DMS153 treated with DMSO at 0.1 percent for 48 hours (cell line): ENCODE results near the gene PPFIA3.

Experiments
- DNase-seq: peaks from one replicate; lab custom pipeline; 2025; ENCODE audit not compliant: unreplicated experiment; lab: John Stamatoyannopoulos, UW

Gene PPFIA3

DNA sequence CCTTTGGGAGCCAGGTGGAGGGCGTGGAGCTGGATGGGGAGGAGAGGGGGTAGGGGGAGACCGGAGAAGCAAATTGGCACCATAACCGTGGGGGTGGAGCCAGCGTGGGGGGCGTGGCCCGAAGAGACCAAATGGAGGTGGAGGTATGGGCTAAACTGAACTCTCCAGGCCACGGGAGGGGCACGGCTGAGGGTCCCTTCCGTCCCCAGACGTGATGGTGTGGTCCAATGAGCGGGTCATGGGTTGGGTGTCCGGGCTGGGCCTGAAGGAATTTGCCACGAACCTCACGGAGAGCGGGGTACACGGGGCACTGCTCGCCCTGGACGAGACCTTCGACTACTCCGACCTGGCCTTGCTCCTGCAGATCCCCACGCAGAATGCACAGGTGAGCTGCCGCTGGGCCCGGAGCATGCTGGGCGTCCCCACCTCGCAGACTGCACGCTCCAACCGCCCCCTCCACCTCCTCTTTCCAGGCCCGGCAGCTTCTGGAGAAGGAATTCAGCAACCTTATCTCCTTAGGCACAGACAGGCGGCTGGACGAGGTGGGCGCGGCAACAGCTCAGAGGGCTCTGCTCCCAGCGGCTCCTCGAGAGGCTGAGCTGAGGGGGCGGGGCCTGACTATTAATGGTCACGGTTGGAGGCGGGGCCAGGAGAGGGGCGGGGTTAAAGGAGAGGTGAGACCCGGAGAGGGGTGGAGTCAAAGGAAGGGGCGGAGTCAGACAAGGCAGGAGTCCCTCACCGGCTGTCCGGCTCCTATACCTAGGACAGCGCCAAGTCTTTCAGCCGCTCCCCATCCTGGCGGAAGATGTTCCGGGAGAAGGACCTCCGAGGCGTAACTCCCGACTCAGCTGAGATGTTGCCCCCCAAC lies 29.7 kb downstream of the PPFIA3 start:
- DNase-seq, result peak; percentile 91

DNA sequence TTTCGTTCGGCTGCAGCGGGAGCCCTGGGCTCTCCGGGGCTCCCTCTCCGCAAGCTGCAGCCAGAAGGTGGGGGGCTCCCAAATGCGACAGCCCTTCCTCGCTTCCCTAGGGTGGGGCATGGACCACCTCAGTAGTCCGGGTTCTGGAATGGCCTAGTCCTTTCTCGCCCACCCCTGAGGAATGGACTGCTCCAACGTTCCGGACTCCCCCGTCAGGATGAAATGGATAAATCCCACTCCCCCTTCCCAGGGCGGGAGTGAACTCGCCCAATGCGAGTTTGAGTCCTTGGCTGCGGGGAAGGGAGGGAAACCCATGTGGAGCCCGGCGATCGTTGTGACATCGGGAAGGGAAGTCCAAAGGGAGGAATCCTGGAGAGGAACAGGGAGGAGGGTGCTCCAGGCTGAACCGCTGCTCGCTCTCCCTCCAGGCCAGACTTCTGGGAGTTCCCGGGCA lies 30.3 kb downstream of the PPFIA3 start:
- peak; percentile 42 for DNase-seq

DNA sequence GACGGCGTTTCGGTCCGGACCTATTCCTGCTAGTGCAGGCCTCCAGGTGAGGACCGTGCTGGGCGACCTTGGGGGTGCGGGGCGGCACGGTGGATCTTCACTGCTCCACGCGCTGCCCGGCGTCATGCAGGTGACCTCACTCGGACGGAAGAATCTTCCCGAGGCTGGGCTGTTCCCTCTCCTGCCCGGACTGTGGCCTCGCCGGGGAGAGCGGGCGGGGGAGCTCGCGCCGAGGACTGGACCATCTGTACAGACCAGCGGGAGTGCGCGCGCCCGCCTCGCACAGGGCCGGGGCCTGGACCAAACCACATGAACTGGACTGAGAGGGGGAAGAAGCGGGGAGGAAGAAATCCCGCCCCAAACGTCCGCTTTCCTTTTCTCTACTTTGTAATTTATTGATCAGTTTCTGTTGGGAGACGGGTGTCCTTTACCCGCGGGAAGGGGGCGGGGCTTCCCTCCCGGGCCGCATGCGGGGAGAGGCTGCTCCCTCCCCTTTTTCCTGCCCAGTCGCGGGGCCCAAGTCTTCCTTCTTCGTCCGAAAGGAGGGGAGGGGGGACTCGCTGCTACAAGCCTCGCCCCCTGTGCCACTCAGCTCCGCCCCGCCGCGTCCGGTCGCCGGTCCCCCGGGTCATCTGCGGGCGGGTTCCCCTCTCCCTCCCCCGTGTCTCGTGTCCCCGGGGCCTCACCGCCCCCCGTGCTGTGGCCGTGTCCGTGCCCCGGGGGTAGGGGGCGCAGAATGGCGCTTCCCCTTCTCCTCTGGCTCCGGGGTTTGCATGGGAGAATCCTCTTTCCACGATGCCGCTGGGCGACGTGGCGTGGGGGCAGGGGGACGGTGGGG lies 31.0 kb downstream of the PPFIA3 start:
- DNase-seq, result peak; percentile 71

DNA sequence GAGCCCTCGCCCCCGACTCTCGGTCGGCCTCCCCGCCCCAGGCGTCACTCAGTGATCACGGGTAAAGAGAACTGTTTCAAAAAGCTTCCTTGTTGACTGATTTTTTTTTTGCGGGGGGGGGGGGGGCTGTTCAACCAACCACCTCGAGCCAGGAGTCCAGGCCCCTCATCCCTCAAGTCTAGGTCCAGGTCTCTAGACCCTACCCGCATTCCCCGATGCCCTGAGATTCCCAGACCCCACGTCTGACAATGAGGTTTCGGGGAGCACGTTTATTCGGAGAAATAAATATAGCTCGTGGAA lies 31.6 kb downstream of the PPFIA3 start:
- no peak for DNase-seq

DNA sequence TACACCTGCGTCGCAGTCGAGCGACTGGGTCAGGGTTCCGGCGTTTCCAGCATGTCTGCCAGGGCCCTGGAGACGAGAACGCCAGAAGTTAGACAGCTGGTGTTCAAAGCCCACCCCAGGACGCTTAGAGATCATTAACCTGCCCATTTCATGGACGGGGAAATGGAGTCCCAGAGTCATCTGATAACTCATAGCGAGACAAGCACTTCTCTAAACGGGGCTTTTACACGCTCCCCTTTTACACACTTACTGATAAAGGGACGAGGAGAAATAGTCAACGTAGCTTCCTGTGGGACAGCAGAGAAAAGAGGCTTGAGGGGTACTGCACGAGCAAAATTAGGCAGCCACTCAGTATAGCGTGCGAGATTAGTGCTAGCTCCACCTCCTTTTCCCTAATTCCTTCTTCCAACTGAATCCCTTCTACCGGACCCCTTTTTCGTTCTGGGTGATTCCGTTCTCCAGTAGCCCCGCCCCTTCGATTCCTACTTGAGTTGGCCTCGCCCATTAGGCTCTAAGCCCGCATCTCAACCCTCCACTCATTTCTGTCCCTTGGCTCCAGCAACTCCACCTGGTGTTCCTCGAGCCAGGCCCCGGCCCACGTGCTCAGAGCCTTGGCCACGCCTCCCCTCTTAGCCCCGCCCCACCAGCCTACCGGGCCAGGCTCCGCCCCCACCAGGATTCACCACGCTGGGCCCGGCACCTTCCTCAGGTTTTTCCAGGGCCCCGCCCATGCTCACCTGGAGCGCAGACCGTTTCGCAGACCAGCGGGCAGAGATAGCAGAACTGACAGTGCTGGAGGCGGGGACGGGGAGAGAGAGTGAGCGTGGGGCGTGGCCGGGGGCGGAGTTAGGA lies 32.1 kb downstream of the PPFIA3 start:
- peak; percentile 97 for DNase-seq

DNA sequence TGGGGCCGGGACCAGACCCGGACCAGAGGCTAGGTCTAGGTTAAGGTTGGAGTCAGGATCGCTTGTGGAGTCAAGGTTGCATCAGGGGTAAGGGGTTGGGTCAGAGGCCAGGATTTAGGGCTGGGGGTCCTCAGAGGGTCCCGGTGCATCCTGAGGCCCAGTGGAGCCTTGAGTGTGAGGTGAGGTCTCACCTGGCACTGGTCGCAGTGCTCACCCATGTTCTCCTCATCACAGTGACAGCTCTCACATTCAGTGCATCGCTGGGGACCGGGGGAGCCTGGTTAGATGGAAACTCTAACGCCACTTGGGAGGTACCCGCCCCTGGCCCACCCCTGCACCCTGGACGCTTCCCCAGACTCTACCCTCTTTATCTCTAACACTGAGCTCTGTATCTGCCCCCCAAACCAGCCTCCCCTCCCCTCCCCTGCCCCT lies 32.8 kb downstream of the PPFIA3 start:
- no peak for DNase-seq

DNA sequence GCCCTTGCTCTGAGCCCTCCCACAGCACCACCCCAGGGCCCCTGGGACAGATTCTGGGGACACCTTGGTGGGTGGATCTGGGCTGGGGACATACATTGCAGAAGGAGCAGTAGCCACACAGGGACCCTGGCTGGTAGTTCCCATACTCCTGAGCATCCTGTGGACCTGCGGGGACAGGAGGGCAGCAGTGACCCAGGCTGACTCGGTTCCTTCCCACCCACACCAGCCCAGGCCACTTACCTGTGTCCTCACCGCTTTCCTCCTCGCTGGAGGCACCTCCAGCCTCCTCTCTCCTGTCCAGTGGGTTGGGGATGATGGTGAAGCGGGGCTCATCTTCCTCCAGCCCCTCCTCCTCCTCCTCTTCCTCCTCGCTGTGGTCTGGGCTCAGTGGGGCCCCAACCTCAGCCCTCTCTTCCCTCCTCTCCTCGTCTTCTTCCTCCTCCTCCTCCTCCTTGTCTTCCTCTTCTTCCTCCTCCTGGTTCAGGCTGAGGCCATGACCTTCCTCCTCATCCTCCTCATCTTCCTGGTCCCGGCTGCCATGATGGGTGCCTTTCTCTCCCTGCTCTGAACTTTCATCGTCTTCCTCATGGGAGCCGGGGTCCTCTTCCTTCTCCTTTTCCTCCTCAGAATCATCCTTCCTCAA lies 33.9 kb downstream of the PPFIA3 start:
- DNase-seq, result no peak

DNA sequence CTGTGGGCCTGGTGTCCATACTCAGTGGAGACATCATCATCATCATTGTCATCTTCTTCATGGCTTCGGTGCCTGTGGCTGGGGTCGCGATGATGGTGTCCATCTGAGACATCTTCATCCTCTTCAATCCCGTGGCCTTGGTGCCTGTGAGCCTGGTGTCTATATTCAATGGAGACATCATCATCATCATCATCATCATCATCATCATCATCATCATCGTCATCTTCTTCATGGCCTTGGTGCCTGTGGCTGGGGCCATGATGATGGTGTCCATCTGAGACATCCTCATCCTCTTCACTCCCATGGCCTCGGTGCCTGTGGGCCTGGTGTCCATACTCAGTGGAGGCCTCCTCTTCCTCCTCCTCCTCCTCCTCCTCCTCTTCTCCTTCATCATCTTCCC lies 34.9 kb downstream of the PPFIA3 start:
- no peak for DNase-seq

DNA sequence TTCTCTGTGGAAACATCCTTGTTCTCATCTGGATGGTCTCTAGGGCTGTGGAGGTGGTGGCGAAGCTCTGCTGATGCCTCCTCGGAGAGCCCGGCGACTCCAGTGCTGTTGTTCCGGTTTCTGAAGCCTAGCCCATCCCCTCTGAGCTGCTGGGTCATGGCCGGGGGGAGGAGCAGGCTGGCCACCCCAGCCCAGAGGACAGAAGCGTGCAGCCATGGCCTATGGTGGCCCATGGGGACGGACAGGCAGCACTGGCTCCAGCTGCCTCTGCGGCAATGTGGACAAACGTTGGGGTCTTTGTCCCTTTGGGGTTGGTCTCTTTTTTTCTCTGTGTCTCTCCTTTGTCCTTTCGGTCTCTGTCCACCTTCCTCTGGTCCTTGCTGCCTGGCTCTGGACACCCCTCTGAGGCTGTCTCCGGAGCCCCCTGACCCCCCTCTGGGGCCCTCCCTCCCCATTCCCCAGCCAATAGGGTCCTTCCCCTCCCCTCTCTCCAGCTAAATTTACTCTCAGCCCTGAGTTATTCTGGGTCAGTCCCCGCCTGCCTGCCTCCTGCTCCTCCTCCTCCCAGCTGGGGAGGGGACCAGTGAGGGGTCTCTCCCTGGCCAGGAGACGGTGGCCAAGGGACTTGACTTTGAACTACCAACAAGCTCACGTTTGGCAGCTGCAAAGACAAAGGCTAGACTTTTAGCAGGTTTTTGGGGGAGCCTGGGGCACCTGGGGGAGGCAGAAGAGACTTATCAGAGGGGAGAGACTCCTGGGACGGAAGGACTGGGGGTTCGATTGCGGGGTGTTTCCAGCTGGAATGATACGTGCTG lies 35.9 kb downstream of the PPFIA3 start, which contains the start of gene HRC:
HRC (minus strand) TSS at position 392 of the 815 bp plus-strand sequence; CDS start at position 233, 159 bp downstream.
- no peak for DNase-seq

DNA sequence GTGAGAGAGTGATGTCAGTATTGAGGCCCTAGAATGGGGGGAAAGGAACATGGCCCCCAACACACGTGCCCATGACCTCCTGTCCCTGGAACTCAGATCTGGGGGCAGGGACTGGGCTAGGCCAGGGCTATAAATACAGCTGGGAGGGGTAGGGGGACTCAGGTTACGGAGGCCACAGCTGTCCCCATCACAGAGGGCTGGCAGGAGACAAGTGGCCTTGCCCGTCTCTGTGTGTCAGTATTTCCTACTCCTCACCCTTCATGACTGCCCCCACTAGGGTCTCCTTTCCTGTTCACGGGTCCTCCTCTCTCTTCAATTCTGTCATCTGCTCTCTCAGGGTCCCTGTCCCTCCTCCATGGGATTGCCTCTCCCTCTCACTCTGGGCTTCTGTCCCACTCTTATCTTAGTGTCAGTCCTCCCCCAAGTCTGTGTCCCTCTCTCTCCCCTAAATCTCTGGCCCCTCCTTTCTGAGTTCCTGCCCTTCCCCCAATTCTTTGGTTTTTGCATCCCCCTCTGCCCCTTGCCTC lies 36.5 kb downstream of the PPFIA3 start:
- DNase-seq, result no peak

DNA sequence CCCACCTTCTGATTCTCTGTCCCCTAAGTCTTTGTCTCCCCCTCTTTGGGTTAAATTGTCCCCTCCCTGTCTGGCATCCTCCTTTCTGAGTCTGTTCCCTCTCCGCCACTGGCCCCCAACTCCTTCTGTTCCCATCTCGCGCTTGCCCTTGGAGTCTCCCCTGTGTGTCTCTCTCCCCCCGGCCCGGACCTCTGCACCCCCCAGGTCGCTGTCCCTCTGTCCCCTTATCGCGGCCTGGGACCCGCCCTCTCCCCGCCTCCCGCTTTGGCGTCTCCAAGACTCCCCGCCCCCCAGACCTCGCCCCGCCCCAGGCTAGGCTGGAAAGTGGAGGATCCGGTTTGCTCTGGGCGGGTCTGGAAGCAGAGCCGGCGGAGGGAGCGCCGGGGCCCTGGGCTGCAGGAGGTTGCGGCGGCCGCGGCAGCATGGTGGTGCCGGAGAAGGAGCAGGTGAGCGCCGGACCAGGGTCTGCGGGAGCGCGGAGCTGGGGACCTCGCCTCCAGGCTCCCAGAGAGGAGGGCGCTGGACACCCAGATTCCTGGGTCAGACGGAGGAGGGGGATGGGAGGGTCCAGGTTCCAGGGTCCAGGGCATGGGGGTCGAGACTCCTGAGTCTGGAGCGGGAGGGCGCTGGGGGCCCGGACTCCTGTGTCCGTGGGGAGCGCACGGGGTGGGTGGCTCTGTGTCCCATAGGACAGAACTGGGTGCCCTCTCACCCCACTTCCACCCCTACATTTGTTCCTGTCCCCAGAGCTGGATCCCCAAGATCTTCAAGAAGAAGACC lies 38.3 kb downstream of the PPFIA3 start, which contains the start of gene TRPM4:
TRPM4 (plus strand) TSS at position 348 of the 780 bp plus-strand sequence; CDS start at position 423, 75 bp downstream.
- DNase-seq, result peak; percentile 56

DNA sequence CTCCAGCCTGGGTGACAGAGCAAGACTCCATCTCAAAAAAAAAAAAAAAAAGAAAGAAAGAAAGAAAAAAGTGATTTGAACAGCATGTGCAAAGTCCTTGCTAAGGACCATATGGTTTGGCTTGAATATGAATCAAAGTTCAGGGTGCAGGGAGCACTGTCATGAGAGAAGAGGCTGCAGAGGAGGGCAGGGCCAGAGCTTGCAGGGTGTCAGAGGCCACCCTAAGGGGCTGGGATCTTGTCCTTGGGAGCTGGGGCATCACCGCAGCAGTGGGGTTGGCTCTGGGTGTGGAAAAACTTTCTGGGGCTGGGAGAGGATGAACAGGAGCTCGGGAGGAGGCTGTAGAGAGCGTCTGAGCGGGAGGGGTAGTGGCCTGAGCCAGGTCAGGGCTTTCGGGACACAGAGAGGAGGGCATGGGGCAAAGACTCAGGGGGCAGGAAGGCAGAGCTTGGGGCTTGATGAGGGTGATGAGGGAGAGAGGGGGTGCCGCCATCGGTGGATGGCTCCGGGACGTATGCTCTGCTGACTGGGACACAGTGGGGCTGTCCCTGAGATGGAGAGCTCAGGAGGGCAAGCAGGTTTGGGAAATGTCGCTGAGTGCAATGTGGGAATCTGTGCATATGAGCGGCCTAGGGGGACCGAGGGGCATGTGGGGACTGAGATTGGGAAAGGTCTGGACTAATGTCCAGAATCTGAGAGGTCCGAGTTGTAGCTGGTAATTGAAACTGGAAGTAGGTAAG lies 41.3 kb downstream of the PPFIA3 start:
- DNase-seq, result no peak

DNA sequence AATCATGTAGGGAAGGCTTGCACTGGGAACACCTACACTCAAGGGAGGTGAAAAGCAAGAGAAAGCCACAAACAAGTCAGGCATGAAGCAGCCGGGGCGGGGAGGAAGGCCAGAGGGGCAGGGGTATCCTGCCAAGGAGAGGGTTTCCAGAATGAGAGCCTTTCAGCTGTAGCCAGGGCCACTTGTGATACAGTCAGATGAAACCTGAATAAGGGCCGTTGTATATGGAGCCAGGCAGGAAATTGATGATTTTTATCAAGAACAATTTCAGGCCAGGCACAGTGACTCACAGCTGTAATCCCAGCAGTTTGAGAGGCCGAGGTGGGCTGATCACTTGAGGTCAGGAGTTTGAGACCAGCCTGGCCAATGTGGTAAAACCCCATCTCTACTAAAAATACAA lies 42.6 kb downstream of the PPFIA3 start:
- DNase-seq, result no peak

DNA sequence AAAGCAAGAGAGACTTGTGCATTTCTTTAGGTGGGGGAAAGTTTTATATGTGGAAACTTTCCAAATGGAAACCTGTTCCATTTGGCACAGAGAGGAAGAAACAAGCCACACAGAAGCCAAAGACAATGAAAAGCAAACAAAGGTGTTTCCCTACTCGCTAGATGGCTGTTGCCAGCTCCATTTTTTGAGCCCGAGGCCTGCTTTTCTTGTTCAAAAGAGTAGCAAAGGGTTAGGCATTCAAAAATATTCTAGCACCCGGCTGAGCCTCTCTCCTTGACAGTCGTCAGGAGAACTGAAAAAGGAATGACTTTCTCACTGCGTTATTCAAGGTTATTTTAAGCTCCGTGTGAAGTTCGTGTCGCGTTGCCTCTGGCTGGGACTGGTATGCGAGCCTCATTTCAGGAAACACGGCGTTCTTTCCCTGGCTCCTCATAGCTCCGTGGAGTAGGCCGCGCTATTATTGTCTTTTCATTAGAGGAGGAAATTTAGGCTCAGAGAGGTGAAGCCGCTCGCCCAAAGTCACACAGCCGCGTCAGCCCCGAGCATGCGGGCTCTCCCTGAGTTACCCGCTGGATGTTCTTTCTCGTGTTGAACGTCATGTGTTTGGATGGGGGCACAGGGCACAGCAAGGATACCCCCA lies 45.9 kb downstream of the PPFIA3 start:
- peak; percentile 40 for DNase-seq

DNA sequence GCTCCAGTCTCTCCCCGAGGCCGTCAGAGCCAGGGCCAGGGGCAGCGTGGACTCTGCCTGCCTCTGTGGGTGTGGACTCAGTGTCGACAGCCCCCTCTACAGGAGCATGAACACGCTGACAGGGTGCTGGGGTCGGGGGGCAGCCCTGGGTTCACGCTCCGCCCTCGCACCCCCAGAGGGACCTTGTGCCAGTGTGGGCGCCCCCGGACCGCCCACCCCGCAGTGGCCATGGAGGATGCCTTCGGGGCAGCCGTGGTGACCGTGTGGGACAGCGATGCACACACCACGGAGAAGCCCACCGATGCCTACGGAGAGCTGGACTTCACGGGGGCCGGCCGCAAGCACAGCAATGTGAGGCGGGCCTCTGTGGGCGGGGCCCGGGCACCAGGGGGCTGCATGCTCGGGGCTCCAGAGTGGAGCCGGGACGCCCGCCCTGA lies 46.5 kb downstream of the PPFIA3 start:
- DNase-seq, result no peak

DNA sequence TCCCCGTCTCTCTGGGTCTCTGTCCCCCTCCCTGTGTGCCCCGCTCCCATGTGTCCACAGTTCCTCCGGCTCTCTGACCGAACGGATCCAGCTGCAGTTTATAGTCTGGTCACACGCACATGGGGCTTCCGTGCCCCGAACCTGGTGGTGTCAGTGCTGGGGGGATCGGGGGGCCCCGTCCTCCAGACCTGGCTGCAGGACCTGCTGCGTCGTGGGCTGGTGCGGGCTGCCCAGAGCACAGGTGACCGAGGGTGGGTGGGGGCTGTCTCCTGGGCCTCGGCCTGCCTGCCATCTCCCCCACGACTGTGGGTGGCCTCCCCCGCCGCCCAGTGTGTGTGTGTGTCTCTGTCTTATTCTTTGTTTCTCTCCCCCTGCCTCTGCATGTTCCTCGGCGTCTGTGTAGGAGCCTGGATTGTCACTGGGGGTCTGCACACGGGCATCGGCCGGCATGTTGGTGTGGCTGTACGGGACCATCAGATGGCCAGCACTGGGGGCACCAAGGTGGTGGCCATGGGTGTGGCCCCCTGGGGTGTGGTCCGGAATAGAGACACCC lies 48.6 kb downstream of the PPFIA3 start:
- no peak for DNase-seq

DNA sequence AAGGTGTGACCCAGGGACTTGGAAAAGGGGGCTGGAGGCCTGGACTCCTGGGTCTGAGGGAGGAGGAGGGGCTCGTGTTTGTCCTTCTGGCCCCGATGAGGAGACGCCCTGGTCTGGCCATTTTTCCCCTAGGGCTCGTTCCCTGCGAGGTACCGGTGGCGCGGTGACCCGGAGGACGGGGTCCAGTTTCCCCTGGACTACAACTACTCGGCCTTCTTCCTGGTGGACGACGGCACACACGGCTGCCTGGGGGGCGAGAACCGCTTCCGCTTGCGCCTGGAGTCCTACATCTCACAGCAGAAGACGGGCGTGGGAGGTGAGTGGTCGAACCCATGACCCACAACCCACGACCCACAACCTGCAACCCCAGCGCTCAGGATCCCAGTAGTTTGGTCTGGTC lies 49.1 kb downstream of the PPFIA3 start:
- no peak for DNase-seq
